Chondrocyte (in vitro differentiated cells): ENCODE data around the gene MESP2. TPM values are rescaled to one million over a fixed set of nuclear protein-coding genes. Genes with fewer than 3 reads are reported as not detected.
A peak's percentile ranks its signal among the peaks of the same experiment; 100 is the strongest.

Experiments
- DNase-seq: peaks from one replicate; pipeline ENCODE4 v3.0.0; 2021; ENCODE audit warnings: mixed read lengths, low spot score
- H3K27ac Mint-ChIP-seq: one replicate; pipeline ENCODE4 v1.8.0; 2021; ENCODE audit warnings: mild to moderate bottlenecking, moderate library complexity, mixed read lengths; ENCODE audit not compliant: unreplicated experiment
- H3K27me3 Mint-ChIP-seq: 2 replicates; pipeline ENCODE4 v1.8.0; 2021; ENCODE audit warnings: low read depth, mixed read lengths
- H3K36me3 Mint-ChIP-seq: 2 replicates; pipeline ENCODE4 v1.8.0; 2021; ENCODE audit warnings: low read depth, mixed read lengths
- H3K4me1 Mint-ChIP-seq: 2 replicates; pipeline ENCODE4 v1.8.0; 2021; ENCODE audit warnings: low read depth, mild to moderate bottlenecking, mixed read lengths
- H3K4me3 Mint-ChIP-seq: one replicate; pipeline ENCODE4 v1.8.0; 2021; ENCODE audit warnings: mild to moderate bottlenecking, moderate library complexity, mixed read lengths; ENCODE audit not compliant: unreplicated experiment
- H3K9me3 Mint-ChIP-seq: 2 replicates; pipeline ENCODE4 v1.8.0; 2021; ENCODE audit warnings: low read depth, mixed read lengths
- CTCF ChIP-seq: fragments of 200-600 bp; sonication (generic); IDR thresholded peaks from 2 replicates; pipeline ENCODE4 v1.5.0; 2021; ENCODE audit warnings: antibody characterized with exemption, mild to moderate bottlenecking, moderate library complexity
- total RNA-seq: library from RNA; stranded (reverse); gene quantifications from 3 replicates; pipeline ENCODE4 v1.2.1, GENCODE V29; 2021

Gene MESP2
- total RNA-seq, 1 donor from 2014 or later = 0.25 TPM

GRCh38 chr15:89749951-89750559 lies 26.1 kb upstream of the MESP2 start:
- no peaks in the 10 kb centered on the region for H3K9me3 Mint-ChIP-seq
- H3K27me3 Mint-ChIP-seq = no peaks in the 10 kb centered on the region
- peaks cover 9% of the 10 kb centered on the region for H3K4me1 Mint-ChIP-seq
- TF ChIP-seq CTCF = no peak
- DNase-seq = no peak
- peak overlapping the region; percentile 63 for H3K4me3 Mint-ChIP-seq
- H3K27ac Mint-ChIP-seq = no peak overlapping the region
- no peaks in the 10 kb centered on the region for H3K36me3 Mint-ChIP-seq

- H3K27ac Mint-ChIP-seq = no peak within 1 kb of the TSS
- peak; percentile 86 for TF ChIP-seq CTCF
- no peaks in the 10 kb centered on the region for H3K27me3 Mint-ChIP-seq
- peaks cover 9% of the 10 kb centered on the region for H3K4me1 Mint-ChIP-seq
- peak within 1 kb of the TSS; percentile 63 for H3K4me3 Mint-ChIP-seq
- H3K36me3 Mint-ChIP-seq = no peaks in the 10 kb centered on the region
- no peak for DNase-seq
- no peaks in the 10 kb centered on the region for H3K9me3 Mint-ChIP-seq
These were observed 25.3 kb upstream of the MESP2 start, which contains the start of gene MESP1 for GRCh38 chr15:89750560-89751542. MESP1 (minus strand) TSS chr15:89751249; CDS start chr15:89751231, 18 bp downstream.

GRCh38 chr15:89751748-89752147 lies 24.4 kb upstream of the MESP2 start:
- H3K27ac Mint-ChIP-seq = no peak overlapping the region
- H3K4me1 Mint-ChIP-seq = peaks cover 9% of the 10 kb centered on the region
- H3K27me3 Mint-ChIP-seq = no peaks in the 10 kb centered on the region
- no peaks in the 10 kb centered on the region for H3K9me3 Mint-ChIP-seq
- TF ChIP-seq CTCF = no peak
- peak overlapping the region; percentile 31 for H3K4me3 Mint-ChIP-seq
- no peak for DNase-seq
- no peaks in the 10 kb centered on the region for H3K36me3 Mint-ChIP-seq

GRCh38 chr15:89753855-89754254 lies 22.3 kb upstream of the MESP2 start:
- Mint-ChIP-seq H3K9me3 (no peaks in the 10 kb centered on the region), H3K4me3 (no peak overlapping the region), H3K4me1 (peaks cover 9% of the 10 kb centered on the region), H3K27me3 (no peaks in the 10 kb centered on the region), H3K27ac (no peak overlapping the region), H3K36me3 (no peaks in the 10 kb centered on the region)
- no peak for DNase-seq
- no peak for TF ChIP-seq CTCF

GRCh38 chr15:89754361-89755154 lies 21.6 kb upstream of the MESP2 start:
- Mint-ChIP-seq H3K9me3 (no peaks in the 10 kb centered on the region), H3K27me3 (no peaks in the 10 kb centered on the region), H3K27ac (no peak overlapping the region), H3K4me3 (no peak overlapping the region), H3K36me3 (no peaks in the 10 kb centered on the region), H3K4me1 (peaks cover 7% of the 10 kb centered on the region)
- TF ChIP-seq CTCF = no peak
- no peak for DNase-seq
